ENCODE measurements around the gene ARL6IP1. TPM values are rescaled to one million over a fixed set of nuclear protein-coding genes. Genes with fewer than 3 reads are reported as not detected.
"Not testable (repeated sequence)": the region's sequence is repeated elsewhere in the genome, so short reads cannot be mapped to it uniquely, and the experiment has no call there.

The ARL6IP1 gene
- polyA plus RNA-seq, 3 donors, result 89.0 to 158 (median 142) TPM

DNA sequence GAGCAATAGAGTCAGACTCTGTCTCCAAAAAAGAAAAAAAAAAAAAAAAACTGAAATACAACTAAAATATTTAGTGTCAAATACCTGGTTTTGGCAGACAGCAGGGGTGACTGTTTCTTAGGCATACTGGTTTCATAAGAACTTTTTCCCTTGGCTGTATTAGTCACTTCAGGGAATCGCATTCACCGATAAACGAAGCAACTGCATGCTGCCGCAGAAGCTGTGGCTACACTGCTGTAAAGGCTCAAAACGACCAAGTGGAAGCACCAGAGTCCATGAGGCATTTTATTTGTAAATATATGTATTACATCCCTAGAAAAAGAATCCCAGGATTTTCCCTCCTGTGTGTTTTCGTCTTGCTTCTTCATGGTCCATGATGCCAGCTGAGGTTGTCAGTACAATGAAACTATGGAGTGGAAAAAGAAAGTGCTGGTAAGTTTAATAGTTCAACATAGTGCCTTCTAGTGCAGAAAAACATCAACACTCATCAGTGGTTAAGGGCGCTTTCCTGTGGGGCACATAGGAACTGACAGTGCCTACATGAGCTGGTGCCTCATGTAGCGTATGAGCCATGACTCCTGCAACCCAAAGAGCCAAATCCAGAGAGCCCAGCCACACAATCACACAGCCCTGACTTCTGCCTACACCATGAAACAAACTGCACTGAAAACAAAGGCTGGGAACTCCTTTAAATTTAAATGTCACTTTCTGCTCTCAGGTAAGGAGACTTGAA lies 18.5 kb downstream of the ARL6IP1 start:
- 86% methylated on average over 2 of the region's 8 CpGs for WGBS (ENCODE audit: insufficient coverage)
- intact Hi-C loops (cut with micrococcal nuclease), result no loop called here
- peaks cover 48 to 58% of the 10 kb centered on the region in 2 donors for H3K36me3 Mint-ChIP-seq

DNA sequence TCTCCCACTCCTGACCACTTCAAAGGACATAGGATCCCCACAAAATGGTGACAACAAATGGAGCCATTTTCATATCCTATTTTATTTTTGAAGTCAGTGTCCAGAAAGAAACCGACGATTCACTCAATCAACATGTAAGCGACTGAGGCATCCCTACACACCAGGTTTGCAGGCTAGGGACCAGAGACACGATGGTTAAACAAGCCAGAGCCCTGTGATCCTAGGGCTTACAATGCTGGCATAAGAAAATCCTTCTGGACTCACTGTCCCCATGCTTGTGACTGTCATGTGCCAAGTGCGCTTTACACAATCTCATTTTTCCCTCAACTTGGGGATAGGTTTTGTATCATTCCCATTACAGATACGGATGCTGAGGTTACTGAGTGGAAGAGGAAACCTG lies 20.1 kb downstream of the ARL6IP1 start:
- no CpG with 5 or more reads among the region's 6 CpGs for WGBS (ENCODE audit: insufficient coverage)
- H3K9me3 ChIP-seq (replicated peaks in 1 of 2; ENCODE audit: control insufficient read depth in 1 of 2, insufficient read depth in 1 of 2, low read length in 2 of 2); H3K4me1 ChIP-seq (ENCODE audit: control insufficient read depth in 1 of 2, insufficient read depth in 2 of 2, low read length in 2 of 2); DNase-seq; H3K27me3 Mint-ChIP-seq (ENCODE audit: low read depth in 3 of 3); H3K4me2 ChIP-seq (replicated peaks; ENCODE audit: extremely low read depth, low read length, poor library complexity, severe bottlenecking); intact Hi-C loops (cut with micrococcal nuclease); H3K27ac ChIP-seq (ENCODE audit: low read depth in 1 of 2, low read length in 2 of 2); H3K9me3 Mint-ChIP-seq; H3K27me3 ChIP-seq (ENCODE audit: control insufficient read depth in 2 of 2, insufficient read depth in 2 of 2, low read length in 2 of 2); H3K9ac ChIP-seq (ENCODE audit: insufficient read depth, low read length, poor library complexity, severe bottlenecking); H3K27ac Mint-ChIP-seq; H2AFZ ChIP-seq (ENCODE audit: insufficient read depth, low read depth, low read length, poor library complexity, severe bottlenecking); H3K4me3 ChIP-seq (replicated peaks in 1 of 3; ENCODE audit: low read depth in 2 of 3, low read length in 3 of 3); H3K4me3 Mint-ChIP-seq: not testable (repeated sequence)
- Histone ChIP-seq H3K79me2 (ENCODE audit: insufficient read depth, low read length) (peaks cover 30% of the 10 kb centered on the region), H4K20me1 (ENCODE audit: insufficient read depth, low read length) (peaks cover 40% of the 10 kb centered on the region), H3K36me3 (replicated peaks in 1 of 2; ENCODE audit: control insufficient read depth in 1 of 2, insufficient read depth in 2 of 2, low read length in 2 of 2) (peaks cover 40% of the 10 kb centered on the region in 2 donors)
- H3K36me3 Mint-ChIP-seq, result peaks cover 36 to 43% of the 10 kb centered on the region in 2 donors
- peaks cover 17% of the 10 kb centered on the region for H3K4me1 Mint-ChIP-seq

More for the DNA sequence above, 18.5 kb downstream of the ARL6IP1 start:
- peak overlapping the region in 1 of 2 donors; percentile 51 for H3K27ac ChIP-seq (ENCODE audit: low read depth in 1 of 2, low read length in 2 of 2)
- no peak overlapping the region for H3K9ac ChIP-seq (ENCODE audit: insufficient read depth, low read length, poor library complexity, severe bottlenecking)
- H2AFZ ChIP-seq (ENCODE audit: insufficient read depth, low read depth, low read length, poor library complexity, severe bottlenecking), result no peak overlapping the region
- no peak overlapping the region for H3K4me3 ChIP-seq (replicated peaks in 1 of 3; ENCODE audit: low read depth in 2 of 3, low read length in 3 of 3)
- H3K36me3 ChIP-seq (replicated peaks in 1 of 2; ENCODE audit: control insufficient read depth in 1 of 2, insufficient read depth in 2 of 2, low read length in 2 of 2), result peaks cover 55 to 56% of the 10 kb centered on the region in 2 donors
- Mint-ChIP-seq H3K27me3 (ENCODE audit: low read depth in 3 of 3) (no peaks in the 10 kb centered on the region), H3K9me3 (no peaks in the 10 kb centered on the region), H3K4me3 (no peak overlapping the region), H3K4me1 (peaks cover 26% of the 10 kb centered on the region), H3K27ac (peak overlapping the region in 1 of 7 donors; percentile 50)
- H3K9me3 ChIP-seq (replicated peaks in 1 of 2; ENCODE audit: control insufficient read depth in 1 of 2, insufficient read depth in 1 of 2, low read length in 2 of 2), result no peaks in the 10 kb centered on the region
- peaks cover 46% of the 10 kb centered on the region for H3K79me2 ChIP-seq (ENCODE audit: insufficient read depth, low read length)
- no peak overlapping the region for H3K4me2 ChIP-seq (replicated peaks; ENCODE audit: extremely low read depth, low read length, poor library complexity, severe bottlenecking)
- DNase-seq, result no peak
- H4K20me1 ChIP-seq (ENCODE audit: insufficient read depth, low read length), result peaks cover 56% of the 10 kb centered on the region
- TF ChIP-seq, protein P1, sequence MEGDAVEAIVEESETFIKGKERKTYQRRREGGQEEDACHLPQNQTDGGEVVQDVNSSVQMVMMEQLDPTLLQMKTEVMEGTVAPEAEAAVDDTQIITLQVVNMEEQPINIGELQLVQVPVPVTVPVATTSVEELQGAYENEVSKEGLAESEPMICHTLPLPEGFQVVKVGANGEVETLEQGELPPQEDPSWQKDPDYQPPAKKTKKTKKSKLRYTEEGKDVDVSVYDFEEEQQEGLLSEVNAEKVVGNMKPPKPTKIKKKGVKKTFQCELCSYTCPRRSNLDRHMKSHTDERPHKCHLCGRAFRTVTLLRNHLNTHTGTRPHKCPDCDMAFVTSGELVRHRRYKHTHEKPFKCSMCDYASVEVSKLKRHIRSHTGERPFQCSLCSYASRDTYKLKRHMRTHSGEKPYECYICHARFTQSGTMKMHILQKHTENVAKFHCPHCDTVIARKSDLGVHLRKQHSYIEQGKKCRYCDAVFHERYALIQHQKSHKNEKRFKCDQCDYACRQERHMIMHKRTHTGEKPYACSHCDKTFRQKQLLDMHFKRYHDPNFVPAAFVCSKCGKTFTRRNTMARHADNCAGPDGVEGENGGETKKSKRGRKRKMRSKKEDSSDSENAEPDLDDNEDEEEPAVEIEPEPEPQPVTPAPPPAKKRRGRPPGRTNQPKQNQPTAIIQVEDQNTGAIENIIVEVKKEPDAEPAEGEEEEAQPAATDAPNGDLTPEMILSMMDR (IDR thresholded peaks at IDR 0.05), result no peak
- H3K27me3 ChIP-seq (ENCODE audit: control insufficient read depth in 2 of 2, insufficient read depth in 2 of 2, low read length in 2 of 2), result no peaks in the 10 kb centered on the region
- H3K4me1 ChIP-seq (ENCODE audit: control insufficient read depth in 1 of 2, insufficient read depth in 2 of 2, low read length in 2 of 2), result peaks cover 5 to 10% of the 10 kb centered on the region in 2 donors

DNA sequence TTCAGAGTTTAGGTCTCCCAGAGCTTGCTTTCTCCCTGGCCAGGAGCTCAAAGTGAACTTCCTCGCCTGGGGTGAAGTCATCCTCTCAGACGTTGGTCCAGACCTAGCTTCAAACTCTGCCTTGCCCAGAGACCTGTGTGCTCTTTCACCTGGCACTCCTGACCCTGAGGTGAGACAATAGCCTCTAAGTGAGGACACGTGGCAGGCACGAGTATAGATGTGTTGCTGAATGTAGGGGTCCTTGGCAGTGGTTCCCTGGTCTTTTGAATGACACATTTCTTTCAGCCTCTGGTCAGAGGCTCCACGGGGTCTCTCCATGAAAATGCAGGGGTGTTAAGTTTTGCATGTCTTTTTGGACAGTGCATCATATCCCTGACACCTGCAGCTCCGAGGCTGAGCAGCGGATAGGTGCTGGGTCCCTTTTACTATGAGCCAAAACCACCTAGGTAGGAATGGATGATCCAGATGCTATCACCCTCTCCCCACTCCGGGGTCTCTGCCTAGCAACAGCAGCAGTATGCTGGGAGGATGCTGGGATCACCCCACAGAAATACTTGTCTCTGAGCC lies 20.8 kb downstream of the ARL6IP1 start:
- H3K27ac Mint-ChIP-seq; DNase-seq; H3K27ac ChIP-seq (ENCODE audit: low read depth in 1 of 2, low read length in 2 of 2); H3K9ac ChIP-seq (ENCODE audit: insufficient read depth, low read length, poor library complexity, severe bottlenecking); H3K27me3 Mint-ChIP-seq (ENCODE audit: low read depth in 3 of 3); H3K27me3 ChIP-seq (ENCODE audit: control insufficient read depth in 2 of 2, insufficient read depth in 2 of 2, low read length in 2 of 2); H3K9me3 ChIP-seq (replicated peaks in 1 of 2; ENCODE audit: control insufficient read depth in 1 of 2, insufficient read depth in 1 of 2, low read length in 2 of 2); H3K4me3 Mint-ChIP-seq; H3K9me3 Mint-ChIP-seq; H2AFZ ChIP-seq (ENCODE audit: insufficient read depth, low read depth, low read length, poor library complexity, severe bottlenecking); H3K4me3 ChIP-seq (replicated peaks in 1 of 3; ENCODE audit: low read depth in 2 of 3, low read length in 3 of 3); H3K4me2 ChIP-seq (replicated peaks; ENCODE audit: extremely low read depth, low read length, poor library complexity, severe bottlenecking); intact Hi-C loops (cut with micrococcal nuclease): not testable (repeated sequence)
- H3K4me1 ChIP-seq (ENCODE audit: control insufficient read depth in 1 of 2, insufficient read depth in 2 of 2, low read length in 2 of 2), result peaks cover 2 to 11% of the 10 kb centered on the region in 2 donors
- peaks cover 14% of the 10 kb centered on the region for H3K4me1 Mint-ChIP-seq
- H3K36me3 ChIP-seq (replicated peaks in 1 of 2; ENCODE audit: control insufficient read depth in 1 of 2, insufficient read depth in 2 of 2, low read length in 2 of 2), result peaks cover 33% of the 10 kb centered on the region in 2 donors
- H3K79me2 ChIP-seq (ENCODE audit: insufficient read depth, low read length), result peaks cover 23% of the 10 kb centered on the region
- 91% methylated on average over 3 of the region's 8 CpGs for WGBS (ENCODE audit: insufficient coverage)
- peaks cover 29 to 36% of the 10 kb centered on the region in 2 donors for H3K36me3 Mint-ChIP-seq
- H4K20me1 ChIP-seq (ENCODE audit: insufficient read depth, low read length), result peaks cover 33% of the 10 kb centered on the region

DNA sequence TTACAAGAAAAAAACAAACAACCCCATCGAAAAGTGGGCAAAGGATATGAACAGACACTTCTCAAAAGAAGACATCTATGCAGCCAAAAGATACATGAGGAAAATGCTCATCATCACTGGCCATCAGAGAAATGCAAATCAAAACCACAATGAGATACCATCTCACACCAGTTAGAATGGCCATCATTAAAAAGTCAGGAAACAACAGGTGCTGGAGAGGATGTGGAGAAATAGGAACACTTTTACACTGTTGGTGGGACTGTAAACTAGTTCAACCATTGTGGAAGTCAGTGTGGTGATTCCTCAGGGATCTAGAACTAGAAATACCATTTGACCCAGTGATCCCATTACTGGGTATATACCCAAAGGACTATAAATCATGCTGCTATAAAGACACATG lies 23.7 kb downstream of the ARL6IP1 start:
- H3K9ac ChIP-seq (ENCODE audit: insufficient read depth, low read length, poor library complexity, severe bottlenecking); H3K9me3 Mint-ChIP-seq; H3K27ac ChIP-seq (ENCODE audit: low read depth in 1 of 2, low read length in 2 of 2); H3K36me3 ChIP-seq (replicated peaks in 1 of 2; ENCODE audit: control insufficient read depth in 1 of 2, insufficient read depth in 2 of 2, low read length in 2 of 2); DNase-seq; H3K4me3 ChIP-seq (replicated peaks in 1 of 3; ENCODE audit: low read depth in 2 of 3, low read length in 3 of 3); H3K27ac Mint-ChIP-seq; H3K4me2 ChIP-seq (replicated peaks; ENCODE audit: extremely low read depth, low read length, poor library complexity, severe bottlenecking); H3K4me3 Mint-ChIP-seq; H4K20me1 ChIP-seq (ENCODE audit: insufficient read depth, low read length); H3K36me3 Mint-ChIP-seq; H2AFZ ChIP-seq (ENCODE audit: insufficient read depth, low read depth, low read length, poor library complexity, severe bottlenecking); intact Hi-C loops (cut with micrococcal nuclease); H3K27me3 Mint-ChIP-seq (ENCODE audit: low read depth in 3 of 3); H3K27me3 ChIP-seq (ENCODE audit: control insufficient read depth in 2 of 2, insufficient read depth in 2 of 2, low read length in 2 of 2); H3K79me2 ChIP-seq (ENCODE audit: insufficient read depth, low read length); H3K9me3 ChIP-seq (replicated peaks in 1 of 2; ENCODE audit: control insufficient read depth in 1 of 2, insufficient read depth in 1 of 2, low read length in 2 of 2): not testable (repeated sequence)
- peaks cover 25% of the 10 kb centered on the region for H3K4me1 Mint-ChIP-seq
- WGBS (ENCODE audit: insufficient coverage), result no CpG with 5 or more reads among the region's 1 CpG
- peaks cover 9 to 27% of the 10 kb centered on the region in 2 donors for H3K4me1 ChIP-seq (ENCODE audit: control insufficient read depth in 1 of 2, insufficient read depth in 2 of 2, low read length in 2 of 2)
